HG03575 (cell line): ENCODE measurements around the gene CA11.

Source experiments
- ATAC-seq: cut with Tn5 transposase; IDR thresholded peaks from one replicate; pipeline ENCODE4 v1.9.1; 2021; ENCODE audit not compliant: unreplicated experiment, insufficient number of reproducible peaks, low FRiP score; ENCODE audit errors: extremely low read depth

The CA11 gene

DNA sequence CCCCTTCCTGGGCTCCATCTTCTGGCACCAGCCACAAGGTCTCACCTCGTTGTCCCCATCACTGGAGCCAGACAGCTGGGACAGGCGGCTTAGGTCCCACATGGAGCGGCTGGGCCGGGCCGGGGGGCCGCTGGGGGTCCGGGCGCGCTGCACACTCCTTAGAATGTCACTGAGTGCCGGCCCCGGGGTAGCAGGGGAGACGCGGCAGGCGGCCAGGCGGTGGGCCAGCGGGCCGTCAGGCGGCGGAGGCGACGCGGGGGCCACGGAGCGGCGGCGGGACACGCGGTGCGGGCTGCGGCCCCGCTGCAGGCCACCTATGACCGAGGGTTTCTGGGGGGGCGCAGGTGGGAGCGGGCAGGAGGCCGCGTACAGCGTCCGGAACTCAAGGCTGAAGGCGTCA lies 42.5 kb downstream of the CA11 start:
- no peak for ATAC-seq

- ATAC-seq: no peak
Observed at GRCh38 chr19:48603001-48603400, 43.0 kb downstream of the CA11 start.

DNA sequence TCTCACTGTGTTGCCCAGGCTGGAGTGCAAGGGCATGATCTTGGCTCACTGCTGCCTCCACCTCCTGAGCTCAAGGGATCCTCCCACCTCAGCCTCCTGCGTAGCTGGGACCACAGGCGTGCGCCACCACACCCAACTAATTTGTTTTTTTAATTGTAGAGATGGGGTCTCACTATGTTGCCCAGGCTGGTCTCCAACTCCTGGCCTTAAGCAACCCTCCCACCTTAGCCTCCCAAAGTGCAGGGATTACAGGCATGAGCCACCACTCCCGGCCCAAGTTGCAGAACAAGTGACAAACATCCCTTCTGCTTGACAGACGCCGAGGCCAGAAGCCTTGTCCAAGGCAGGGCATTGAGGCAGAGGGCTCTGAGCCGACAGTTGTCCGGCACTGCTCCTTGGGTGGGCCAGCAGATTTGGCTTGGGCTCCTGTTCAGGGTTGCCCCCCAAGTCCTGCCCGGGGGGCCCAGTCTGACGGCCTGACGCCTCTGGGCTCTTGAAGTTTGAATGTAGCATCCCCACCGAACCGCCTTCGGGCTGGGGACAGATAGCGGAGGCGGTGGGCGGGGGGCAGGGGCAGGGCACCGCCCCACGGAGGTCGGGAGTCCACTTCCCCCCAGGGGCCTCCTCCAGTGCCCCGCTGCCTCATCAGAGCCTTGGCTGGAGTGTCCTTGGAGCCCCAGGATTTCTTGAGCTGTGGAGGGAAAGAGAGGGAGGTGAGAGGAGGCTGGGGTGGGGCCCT lies 45.1 kb downstream of the CA11 start:
- ATAC-seq: no peak

- no peak for ATAC-seq
Observed at GRCh38 chr19:48598996-48599700, 46.8 kb downstream of the CA11 start.

- ATAC-seq: no peak
Observed at GRCh38 chr19:48596679-48597465, 49.1 kb downstream of the CA11 start.

GRCh38 chr19:48596237-48596636 lies 49.8 kb downstream of the CA11 start:
- no peak for ATAC-seq

- ATAC-seq: no peak
Observed at GRCh38 chr19:48595833-48596232, 50.2 kb downstream of the CA11 start.

DNA sequence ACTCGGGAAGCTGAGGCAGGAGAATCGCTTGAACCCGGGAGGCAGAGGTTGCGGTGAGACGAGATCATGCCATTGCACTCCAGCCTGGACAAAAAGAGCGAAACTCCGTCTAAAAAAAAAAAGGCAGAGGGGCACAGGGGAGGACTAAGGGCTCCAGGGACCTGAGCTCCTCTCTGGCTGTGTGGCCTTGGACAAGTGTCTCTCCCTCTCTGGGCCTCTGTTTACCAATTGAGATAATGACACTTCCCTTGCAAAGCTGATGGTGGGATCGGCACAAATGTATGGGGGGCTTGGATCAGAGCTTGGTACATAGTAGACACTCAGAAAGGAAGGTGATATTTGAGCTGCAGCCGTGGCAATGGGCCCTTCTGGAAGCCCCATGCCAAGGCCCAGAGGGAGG lies 50.8 kb downstream of the CA11 start:
- no peak for ATAC-seq

- ATAC-seq: no peak
Observed at GRCh38 chr19:48591021-48591420, 55.0 kb downstream of the CA11 start.

GRCh38 chr19:48588670-48589401 lies 57.2 kb downstream of the CA11 start:
- ATAC-seq: no peak
